Fibroblast of lung (primary cell): Measurements from ENCODE around the gene MAPK8. TPM values are rescaled to one million over a fixed set of nuclear protein-coding genes. Genes with fewer than 3 reads are reported as not detected.

ENCODE experiments used
- DNase-seq, 2 donors: peaks; one replicate each; pipeline versions ENCODE4 v3.0.0 to v3.0.0-alpha.2; 2010; ENCODE audit warnings: low read depth in 2 of 2
- H2AFZ ChIP-seq: 2 replicates; pipeline ENCODE4 v1.5.1; 2012; ENCODE audit warnings: low read length, control low read depth, inconsistent platforms
- H3K27ac ChIP-seq: 2 replicates; pipeline ENCODE4 v1.5.1; 2011; ENCODE audit warnings: low read length, control low read depth; ENCODE audit not compliant: insufficient read depth
- H3K27me3 ChIP-seq: 2 replicates; pipeline ENCODE4 v1.5.1; 2011; ENCODE audit warnings: mild to moderate bottlenecking, low read length; ENCODE audit not compliant: control insufficient read depth, insufficient read depth
- H3K36me3 ChIP-seq: 2 replicates; pipeline ENCODE4 v1.5.1; 2011; ENCODE audit warnings: low read length; ENCODE audit not compliant: control insufficient read depth, insufficient read depth
- H3K4me1 ChIP-seq: 2 replicates; pipeline ENCODE4 v1.5.1; 2011; ENCODE audit warnings: low read length; ENCODE audit not compliant: control insufficient read depth, insufficient read depth; ENCODE audit errors: extremely low read depth
- H3K4me2 ChIP-seq: 2 replicates; pipeline ENCODE4 v1.5.1; 2011; ENCODE audit warnings: low read length, control low read depth; ENCODE audit not compliant: insufficient read depth; ENCODE audit errors: extremely low read depth
- H3K4me3 ChIP-seq, 4 experiments: fragments of 200-600 bp in 1 of 4; sonication (generic) in 1 of 4; replicated peaks in 1 of 4; 2 replicates each; pipeline ENCODE4 v1.5.1; 2011 to 2016; ENCODE audit warnings: low read length in 4 of 4, low read depth in 3 of 4, mild to moderate bottlenecking in 3 of 4, control low read depth in 2 of 4, inconsistent platforms in 1 of 4, mixed read lengths in 1 of 4; ENCODE audit not compliant: insufficient read depth in 1 of 4; ENCODE audit errors: control extremely low read depth in 1 of 4
- H3K79me2 ChIP-seq: 2 replicates; pipeline ENCODE4 v1.5.1; 2012; ENCODE audit warnings: mild to moderate bottlenecking, low read length, inconsistent platforms; ENCODE audit not compliant: control insufficient read depth, insufficient read depth
- H3K9ac ChIP-seq: 2 replicates; pipeline ENCODE4 v1.5.1; 2011; ENCODE audit warnings: mild to moderate bottlenecking, low read length, control low read depth; ENCODE audit not compliant: insufficient read depth
- H3K9me3 ChIP-seq: 2 replicates; pipeline ENCODE4 v1.5.1; 2012; ENCODE audit warnings: low read depth, low read length; ENCODE audit not compliant: control insufficient read depth, insufficient read depth
- H4K20me1 ChIP-seq: 2 replicates; pipeline ENCODE4 v1.5.1; 2011; ENCODE audit warnings: low read length; ENCODE audit not compliant: control insufficient read depth, insufficient read depth; ENCODE audit errors: extremely low read depth
- EZH2 ChIP-seq: IDR thresholded peaks from 2 replicates; pipeline ENCODE4 v1.5.1; 2012; ENCODE audit warnings: low read length, control low read depth, mild to moderate bottlenecking; ENCODE audit errors: missing control alignments
- polyA plus RNA-seq, 2 donors: library from polyadenylated mRNA; depleted of rRNA in 1 of 2; stranded (reverse) in 1 of 2; unstranded in 1 of 2; fragments of >200 nt; gene quantifications; 2 replicates each; pipeline ENCODE4 v1.2.1, GENCODE V29; 2011 to 2012; ENCODE audit warnings: missing spikeins in 1 of 2
- total RNA-seq: library from RNA; depleted of rRNA; stranded (reverse); fragments of >200 nt; gene quantifications from 2 replicates; pipeline ENCODE4 v1.2.1, GENCODE V29; 2014
- TF ChIP-seq, protein P1 (sequence below), 2 donors: IDR thresholded peaks in 1 of 2; conservative IDR thresholded peaks in 1 of 2; 1 replicate in 1 of 2; 2 replicates in 1 of 2; pipeline ENCODE4 v1.5.1; 2011 to 2012; ENCODE audit warnings: low read length in 2 of 2, control low read depth in 1 of 2, inconsistent platforms in 1 of 2, low read depth in 1 of 2, mild to moderate bottlenecking in 1 of 2

Gene MAPK8
- total and polyA plus RNA-seq, 2 donors (not counting 1 experiment from before 2014, with no cell fraction given), result 29.4 to 53.7 TPM

DNA sequence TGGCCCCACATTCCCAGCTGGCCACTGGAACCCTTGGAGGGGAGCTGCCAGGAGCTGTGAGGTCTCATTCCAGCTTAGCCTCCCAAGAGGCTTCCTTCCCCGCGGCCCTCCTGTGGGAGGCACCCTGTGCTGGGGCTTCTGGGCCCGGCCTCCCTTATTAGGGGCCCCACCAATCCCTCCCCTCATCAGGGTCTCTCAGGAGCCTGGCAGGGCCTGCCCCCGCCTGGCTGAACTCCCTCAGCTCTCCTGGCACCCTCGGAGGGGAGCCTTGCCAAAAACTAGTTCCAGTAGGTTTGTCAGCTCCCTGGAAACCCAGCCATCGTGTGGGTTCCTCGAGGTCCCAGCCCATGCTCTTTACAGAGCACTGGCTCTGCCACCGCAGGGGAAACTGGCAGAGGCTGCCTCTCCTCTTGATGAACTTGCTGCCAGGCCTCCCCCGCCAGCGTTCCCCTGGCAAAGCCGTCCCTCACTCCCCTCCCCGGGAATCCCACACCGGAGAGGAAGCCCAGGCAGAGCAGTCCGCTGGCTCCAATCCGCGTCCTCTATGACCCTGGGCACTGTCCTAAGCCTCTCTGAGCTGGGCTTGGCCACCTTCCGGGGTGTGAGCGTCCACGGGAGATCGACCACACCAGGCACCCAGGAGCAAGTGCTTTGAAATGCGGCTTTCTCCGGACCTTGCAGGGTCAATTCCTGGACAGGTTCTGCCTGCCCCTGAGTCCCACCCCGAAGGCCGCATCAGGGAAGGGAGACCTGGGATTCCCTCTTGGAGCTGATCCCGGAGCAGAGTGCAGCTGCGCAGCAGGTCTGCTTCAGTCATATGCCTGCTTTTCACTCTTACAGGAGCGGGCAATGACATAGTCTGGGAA, 158.6 kb downstream of the MAPK8 start:
- H3K9ac ChIP-seq, result no peak overlapping the region
- TF ChIP-seq, protein P1, sequence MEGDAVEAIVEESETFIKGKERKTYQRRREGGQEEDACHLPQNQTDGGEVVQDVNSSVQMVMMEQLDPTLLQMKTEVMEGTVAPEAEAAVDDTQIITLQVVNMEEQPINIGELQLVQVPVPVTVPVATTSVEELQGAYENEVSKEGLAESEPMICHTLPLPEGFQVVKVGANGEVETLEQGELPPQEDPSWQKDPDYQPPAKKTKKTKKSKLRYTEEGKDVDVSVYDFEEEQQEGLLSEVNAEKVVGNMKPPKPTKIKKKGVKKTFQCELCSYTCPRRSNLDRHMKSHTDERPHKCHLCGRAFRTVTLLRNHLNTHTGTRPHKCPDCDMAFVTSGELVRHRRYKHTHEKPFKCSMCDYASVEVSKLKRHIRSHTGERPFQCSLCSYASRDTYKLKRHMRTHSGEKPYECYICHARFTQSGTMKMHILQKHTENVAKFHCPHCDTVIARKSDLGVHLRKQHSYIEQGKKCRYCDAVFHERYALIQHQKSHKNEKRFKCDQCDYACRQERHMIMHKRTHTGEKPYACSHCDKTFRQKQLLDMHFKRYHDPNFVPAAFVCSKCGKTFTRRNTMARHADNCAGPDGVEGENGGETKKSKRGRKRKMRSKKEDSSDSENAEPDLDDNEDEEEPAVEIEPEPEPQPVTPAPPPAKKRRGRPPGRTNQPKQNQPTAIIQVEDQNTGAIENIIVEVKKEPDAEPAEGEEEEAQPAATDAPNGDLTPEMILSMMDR (conservative IDR thresholded peaks at IDR 0.05 in 1 of 2, IDR thresholded peaks at IDR 0.05 in 1 of 2; ENCODE audit: low read depth in 1 of 2, low read length in 2 of 2), result no peak
- no peak for DNase-seq
- no peak overlapping the region for H3K4me3 ChIP-seq
- peaks cover 2% of the 10 kb centered on the region for H3K4me1 ChIP-seq
- H3K9me3 ChIP-seq, result no peaks in the 10 kb centered on the region
- H3K36me3 ChIP-seq, result no peaks in the 10 kb centered on the region
- H3K4me2 ChIP-seq, result no peak overlapping the region
- H3K27ac ChIP-seq, result no peak overlapping the region
- H4K20me1 ChIP-seq, result no peaks in the 10 kb centered on the region
- no peaks in the 10 kb centered on the region for H3K27me3 ChIP-seq
- peaks cover 19% of the 10 kb centered on the region for H3K79me2 ChIP-seq
- H2AFZ ChIP-seq, result no peak overlapping the region

DNA sequence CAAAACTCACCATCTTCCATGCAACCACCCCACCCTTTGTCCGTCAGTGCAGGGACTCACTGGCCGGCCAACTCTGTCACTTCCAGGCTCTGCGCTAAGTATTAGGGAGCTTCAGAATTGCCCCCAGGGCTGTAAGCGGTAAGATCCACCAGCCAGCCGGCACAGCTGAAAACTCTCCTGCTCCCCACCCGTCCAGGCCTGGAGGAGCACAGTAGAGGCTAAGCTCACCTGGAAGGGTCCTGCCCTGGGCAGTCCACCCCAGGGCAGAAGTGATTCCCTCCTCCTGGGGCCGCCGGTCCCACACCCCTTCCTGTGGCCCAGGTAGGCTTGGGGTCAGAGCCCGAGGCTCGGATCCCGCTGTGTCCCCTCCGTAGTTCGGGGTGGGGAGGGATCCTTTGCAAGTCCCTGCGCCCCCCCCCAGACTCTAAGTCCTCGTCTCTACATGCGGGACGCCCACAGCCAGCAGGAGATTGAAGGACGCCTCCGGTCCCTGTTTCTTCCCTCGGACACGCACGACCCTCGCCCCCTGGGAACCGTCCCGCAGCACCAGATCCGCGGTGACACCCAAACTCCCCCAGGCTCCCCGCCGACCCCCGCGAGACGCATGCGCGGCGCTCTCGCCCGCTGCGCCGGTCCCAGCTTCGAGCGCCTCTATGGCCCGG, 159.5 kb downstream of the MAPK8 start:
- no peaks in the 10 kb centered on the region for H4K20me1 ChIP-seq
- H3K4me2 ChIP-seq, result peak overlapping the region; percentile 8
- H2AFZ ChIP-seq, result no peak overlapping the region
- H3K9me3 ChIP-seq, result no peaks in the 10 kb centered on the region
- H3K27ac ChIP-seq, result no peak overlapping the region
- DNase-seq, result no peak
- H3K4me1 ChIP-seq, result peaks cover 2% of the 10 kb centered on the region
- no peaks in the 10 kb centered on the region for H3K36me3 ChIP-seq
- no peak overlapping the region for H3K9ac ChIP-seq
- TF ChIP-seq, protein P1 (conservative IDR thresholded peaks at IDR 0.05 in 1 of 2, IDR thresholded peaks at IDR 0.05 in 1 of 2; ENCODE audit: low read depth in 1 of 2, low read length in 2 of 2), result no peak
- no peak for TF ChIP-seq EZH2
- H3K4me3 ChIP-seq, result no peak overlapping the region
- H3K79me2 ChIP-seq, result peaks cover 23% of the 10 kb centered on the region
- H3K27me3 ChIP-seq, result no peaks in the 10 kb centered on the region

DNA sequence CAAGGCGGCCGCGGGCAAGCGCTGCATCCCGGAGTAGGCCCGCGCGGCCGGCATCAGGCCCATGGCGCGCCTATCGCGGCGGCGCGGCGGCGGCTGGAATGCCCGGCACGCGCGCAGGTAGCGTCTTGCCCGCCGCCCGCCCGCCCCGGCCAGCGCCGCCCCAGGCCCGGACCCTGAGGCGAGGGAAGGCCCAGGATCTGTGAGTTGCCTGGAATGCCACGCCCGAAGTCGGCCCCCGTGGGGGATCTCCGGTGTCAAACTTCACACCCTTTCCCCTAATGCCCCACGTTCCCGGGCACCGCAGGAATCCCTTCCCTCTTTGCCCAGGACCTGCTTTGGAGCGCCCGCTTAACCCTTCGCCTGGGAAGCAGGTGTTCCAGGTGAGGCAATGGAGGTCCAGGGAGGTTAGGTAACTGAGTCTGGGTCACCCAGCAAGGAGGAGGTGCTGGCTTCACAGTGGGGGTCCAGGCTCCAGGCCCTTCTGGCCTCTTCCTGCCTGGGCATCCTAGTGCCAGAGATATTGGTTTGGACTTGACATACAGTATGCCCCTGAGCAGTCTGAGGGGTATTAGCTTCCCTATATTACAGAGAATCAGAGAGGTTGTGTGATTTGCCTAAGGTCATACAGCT, 160.2 kb downstream of the MAPK8 start:
- peaks cover 27% of the 10 kb centered on the region for H3K79me2 ChIP-seq

More for the DNA sequence above, 160.2 kb downstream of the MAPK8 start:
- Histone ChIP-seq H4K20me1 (no peaks in the 10 kb centered on the region), H3K4me2 (peak overlapping the region; percentile 63), H3K9ac (no peak overlapping the region), H3K9me3 (no peaks in the 10 kb centered on the region), H2AFZ (no peak overlapping the region), H3K4me1 (peaks cover 4% of the 10 kb centered on the region), H3K27ac (no peak overlapping the region), H3K27me3 (no peaks in the 10 kb centered on the region), H3K36me3 (no peaks in the 10 kb centered on the region), H3K4me3 (no peak overlapping the region)
- no peak for DNase-seq
- TF ChIP-seq, protein P1 (conservative IDR thresholded peaks at IDR 0.05 in 1 of 2, IDR thresholded peaks at IDR 0.05 in 1 of 2; ENCODE audit: low read depth in 1 of 2, low read length in 2 of 2), result no peak
